Activated CD8-positive, alpha-beta T cell treated with anti-CD3 and anti-CD28 coated beads, Interleukin-2, amount 10 ng/mL, durations not matched to agents 7 days and 5 days (primary cell): ENCODE measurements around the gene DDX25. TPM values are rescaled to one million over a fixed set of nuclear protein-coding genes. Genes with fewer than 3 reads are reported as not detected.

Experiments used
- ATAC-seq: fragments of 150-1000 bp; cut with Tn5 transposase; one replicate; pipeline ENCODE4 v1.10.0; 2021; ENCODE audit warnings: moderate library complexity
- CTCF ChIA-PET: fragments of 350-600 bp; sonication (Branson Sonifier 250); formaldehyde crosslinking; loops from one replicate; lab custom pipeline; 2021; ENCODE audit warnings: antibody characterized with exemption; lab: Charles Lee
- POLR2A ChIA-PET: fragments of 350-600 bp; sonication (Branson Sonifier 250); formaldehyde crosslinking; loops from one replicate; lab custom pipeline; 2021; ENCODE audit warnings: antibody characterized with exemption; lab: Charles Lee
- DNase-seq: peaks from one replicate; pipeline ENCODE4 v3.0.0-alpha.2; 2020
- H3K27ac Mint-ChIP-seq: one replicate; pipeline ENCODE4 v1.8.0; 2021; ENCODE audit warnings: mild to moderate bottlenecking, mixed read lengths
- H3K27me3 Mint-ChIP-seq: one replicate; pipeline ENCODE4 v1.8.0; 2021; ENCODE audit warnings: low read depth, mixed read lengths
- H3K36me3 Mint-ChIP-seq: one replicate; pipeline ENCODE4 v1.8.0; 2021; ENCODE audit warnings: low read depth, mixed read lengths
- H3K4me1 Mint-ChIP-seq: one replicate; pipeline ENCODE4 v1.8.0; 2021; ENCODE audit warnings: low read depth, mixed read lengths
- H3K4me3 Mint-ChIP-seq: one replicate; pipeline ENCODE4 v1.8.0; 2021; ENCODE audit warnings: mild to moderate bottlenecking, mixed read lengths
- H3K9me3 Mint-ChIP-seq: one replicate; pipeline ENCODE4 v1.8.0; 2022; ENCODE audit warnings: mixed read lengths; ENCODE audit not compliant: insufficient read depth
- total RNA-seq, 2 experiments: library from RNA; stranded (reverse); gene quantifications; one replicate each; pipeline ENCODE4 v1.2.3, GENCODE V29; 2021

The DDX25 gene
- total RNA-seq, 2 experiments from 2014 or later, result not detected

DNA sequence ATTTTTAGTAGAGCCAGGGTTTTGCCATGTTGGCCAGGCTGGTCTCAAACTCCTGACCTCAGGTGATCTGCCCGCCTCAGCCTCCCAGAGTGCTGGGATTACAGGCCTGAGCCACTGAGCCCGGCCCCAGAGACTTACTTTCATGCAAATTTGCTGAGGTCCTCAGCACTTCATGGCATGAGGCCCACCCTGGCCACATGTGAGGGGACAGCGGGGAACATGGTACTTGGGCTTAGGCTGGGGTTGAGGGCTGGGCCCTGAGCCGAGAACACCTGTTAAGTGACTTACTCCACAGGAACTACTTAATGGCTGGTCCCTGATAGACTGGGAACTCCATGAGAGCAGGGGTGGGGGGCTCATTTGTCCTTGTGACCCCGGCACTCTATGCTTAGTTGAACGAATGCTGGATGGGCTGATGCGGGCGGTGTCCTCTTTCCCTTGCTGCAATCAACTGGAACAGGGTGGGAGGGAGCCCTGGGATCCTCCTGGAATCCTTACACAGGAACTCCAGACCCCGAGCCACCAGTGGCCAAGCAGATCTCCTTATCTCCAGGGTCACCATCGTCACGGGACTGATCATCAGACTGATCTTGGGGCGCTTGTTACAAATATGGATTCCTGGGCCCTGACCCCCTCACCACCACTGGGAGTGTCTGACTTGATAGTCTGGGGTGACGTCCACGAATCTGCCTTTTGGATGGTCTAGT is 42.6 kb downstream of the DDX25 start:
- POLR2A ChIA-PET, result no interaction called here
- DNase-seq, result no peak
- Mint-ChIP-seq H3K4me3 (no peak overlapping the region), H3K36me3 (no peaks in the 10 kb centered on the region), H3K27ac (no peak overlapping the region), H3K4me1 (peaks cover 2% of the 10 kb centered on the region), H3K27me3 (peaks cover 5% of the 10 kb centered on the region), H3K9me3 (no peaks in the 10 kb centered on the region)
- CTCF ChIA-PET, result no interaction called here
- no peak for ATAC-seq

DNA sequence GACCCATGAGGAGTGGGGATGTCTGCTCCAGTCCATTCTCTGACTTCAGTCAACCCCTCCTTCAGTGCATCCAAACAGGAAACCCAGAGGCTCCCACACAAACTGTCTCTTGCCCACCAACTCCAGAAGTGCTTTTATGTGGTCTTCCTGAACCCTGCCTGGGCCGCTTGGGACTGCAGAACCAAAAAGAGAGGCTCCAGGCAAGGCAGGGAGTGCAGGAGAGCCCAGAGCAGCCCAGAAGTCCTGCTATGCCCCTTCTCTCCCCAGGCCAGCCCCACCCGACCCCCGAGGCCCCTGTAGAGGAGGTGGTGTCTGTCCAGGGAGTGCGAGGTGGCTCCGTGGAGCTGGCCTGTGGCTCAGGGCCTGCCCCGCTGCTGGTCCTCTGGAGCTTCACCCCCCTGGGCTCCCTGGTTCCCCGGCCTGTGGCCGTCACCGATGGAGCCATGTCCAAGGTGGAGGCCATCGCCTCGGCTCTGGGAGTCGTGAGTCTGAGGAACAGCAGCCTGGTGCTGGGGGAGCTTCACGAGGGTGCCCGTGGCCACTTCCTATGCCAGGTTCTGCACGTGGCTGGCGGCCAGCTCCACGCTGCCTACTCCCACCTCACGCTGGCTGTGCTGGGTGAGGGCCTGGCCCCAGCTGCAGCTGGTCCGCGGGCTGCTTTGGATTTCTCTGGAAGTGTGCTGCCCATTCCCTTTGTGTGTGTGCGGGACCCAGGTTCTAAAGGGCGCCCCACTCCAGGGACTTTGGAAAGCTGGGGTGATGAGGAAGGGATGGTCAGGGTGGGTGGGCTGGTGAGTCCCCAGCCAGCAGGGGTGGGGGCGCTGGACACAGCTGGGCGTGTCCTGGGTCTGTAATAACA is 43.3 kb downstream of the DDX25 start:
- POLR2A ChIA-PET, result no interaction called here
- peaks cover 3% of the 10 kb centered on the region for H3K27me3 Mint-ChIP-seq
- H3K27ac Mint-ChIP-seq, result no peak overlapping the region

DNA sequence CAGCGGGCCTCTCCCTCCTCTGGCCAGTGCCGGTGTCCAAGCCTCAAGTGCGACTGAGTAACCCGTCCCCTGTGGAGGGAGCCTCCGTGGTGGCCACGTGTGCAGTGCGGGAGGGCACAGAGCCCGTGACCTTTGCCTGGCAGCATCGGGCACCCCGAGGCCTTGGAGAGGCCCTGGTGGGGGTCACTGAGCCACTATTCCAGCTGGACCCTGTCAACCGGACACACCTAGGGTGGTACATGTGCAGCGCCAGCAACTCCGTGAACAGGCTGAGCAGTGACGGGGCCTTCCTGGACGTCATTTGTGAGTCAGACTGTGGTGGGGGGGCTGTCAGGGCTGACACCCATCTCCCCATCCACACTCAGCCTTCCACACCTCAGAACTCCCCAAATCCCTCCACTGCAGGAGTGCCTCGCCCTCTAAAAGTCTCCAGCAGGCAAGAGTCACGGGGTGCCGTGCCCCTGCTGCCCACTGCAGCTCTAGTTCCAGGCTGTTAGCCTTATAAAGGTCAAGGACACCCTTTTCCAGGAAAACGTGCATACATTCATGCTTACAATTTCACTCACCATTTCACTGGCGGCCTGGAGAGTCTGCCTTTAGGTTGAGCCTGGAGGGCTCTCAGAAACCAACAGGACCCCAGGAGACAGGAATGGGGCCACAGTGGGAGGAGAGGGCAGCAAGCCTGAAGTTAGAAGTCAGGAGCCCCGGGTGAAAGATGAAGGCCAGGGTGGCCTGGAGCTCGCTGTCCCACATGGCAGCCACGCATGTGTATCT is 44.2 kb downstream of the DDX25 start:
- H3K4me1 Mint-ChIP-seq, result no peaks in the 10 kb centered on the region
- H3K9me3 Mint-ChIP-seq, result no peaks in the 10 kb centered on the region
- no peak overlapping the region for H3K27ac Mint-ChIP-seq
- peaks cover 3% of the 10 kb centered on the region for H3K27me3 Mint-ChIP-seq
- no peak overlapping the region for H3K4me3 Mint-ChIP-seq
- ChIA-PET CTCF (no interaction called here), POLR2A (no interaction called here)
- ATAC-seq (no peak), DNase-seq (no peak)
- no peaks in the 10 kb centered on the region for H3K36me3 Mint-ChIP-seq

More for the DNA sequence above, 43.3 kb downstream of the DDX25 start:
- Mint-ChIP-seq H3K4me1 (no peaks in the 10 kb centered on the region), H3K9me3 (no peaks in the 10 kb centered on the region), H3K36me3 (no peaks in the 10 kb centered on the region), H3K4me3 (no peak overlapping the region)
- DNase-seq (no peak), ATAC-seq (no peak)
- CTCF ChIA-PET, result no interaction called here

DNA sequence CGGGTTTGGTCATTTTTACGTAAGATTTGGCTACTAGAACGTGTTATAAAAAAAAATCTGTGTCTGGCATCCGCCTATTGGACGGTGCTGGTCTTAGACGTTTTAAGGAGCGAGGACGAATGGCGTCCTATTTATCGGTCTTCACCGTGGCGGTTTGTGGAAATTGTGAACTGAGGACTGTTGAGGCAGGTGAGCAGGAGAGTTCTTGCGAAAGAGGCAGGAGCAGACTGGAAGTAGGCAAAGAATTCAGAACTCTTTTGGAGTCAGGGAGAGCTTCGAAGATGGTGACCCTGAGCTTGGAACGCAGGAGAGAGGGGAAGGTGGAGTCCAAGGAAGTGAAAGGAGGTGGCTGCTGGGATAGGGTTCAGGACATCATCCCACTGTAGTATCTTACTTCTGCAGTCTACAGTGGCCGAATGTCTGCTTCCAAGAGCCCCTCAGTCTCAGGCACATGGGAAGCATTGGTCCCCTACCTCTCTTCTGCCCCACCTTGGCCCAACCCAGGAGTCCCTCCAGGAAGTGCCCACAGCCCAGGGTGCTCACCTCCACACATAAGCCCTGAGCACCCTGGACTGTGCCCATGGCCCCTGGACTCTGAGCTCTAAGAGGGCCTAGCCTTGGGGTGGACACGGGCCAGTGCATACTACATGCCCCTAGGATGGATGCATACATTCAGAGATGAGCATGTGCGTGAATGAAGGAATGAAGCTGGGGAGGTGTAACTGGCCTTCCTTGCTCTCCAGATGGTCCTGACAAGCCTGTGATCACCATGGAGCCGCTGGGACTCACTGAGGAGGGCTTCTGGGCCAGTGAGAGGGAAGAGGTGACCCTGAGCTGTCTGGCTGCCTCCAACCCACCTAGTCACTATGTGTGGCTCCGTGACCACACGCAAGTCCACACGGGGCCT is 45.2 kb downstream of the DDX25 start:
- ATAC-seq (no peak), DNase-seq (peak; percentile 10)
- Mint-ChIP-seq H3K9me3 (no peaks in the 10 kb centered on the region), H3K27ac (no peak overlapping the region), H3K36me3 (no peaks in the 10 kb centered on the region), H3K27me3 (peaks cover 3% of the 10 kb centered on the region), H3K4me1 (no peaks in the 10 kb centered on the region), H3K4me3 (no peak overlapping the region)
- ChIA-PET CTCF (no interaction called here), POLR2A (no interaction called here)

DNA sequence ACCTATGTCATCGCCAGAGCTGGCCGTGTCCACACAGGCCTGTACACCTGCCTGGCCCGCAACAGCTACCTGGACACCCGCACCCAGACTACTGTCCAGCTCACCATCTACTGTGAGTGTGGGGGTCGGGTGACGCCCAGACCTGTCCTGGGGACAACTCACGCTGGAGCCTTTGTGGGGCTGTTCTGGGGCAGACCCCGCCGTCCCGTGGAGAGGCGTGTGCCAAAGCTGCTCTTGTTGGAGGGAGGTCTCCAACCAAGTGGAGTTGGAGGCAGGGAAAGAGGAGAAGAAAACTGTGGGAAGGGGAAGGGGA is 45.8 kb downstream of the DDX25 start:
- DNase-seq, result no peak

DNA sequence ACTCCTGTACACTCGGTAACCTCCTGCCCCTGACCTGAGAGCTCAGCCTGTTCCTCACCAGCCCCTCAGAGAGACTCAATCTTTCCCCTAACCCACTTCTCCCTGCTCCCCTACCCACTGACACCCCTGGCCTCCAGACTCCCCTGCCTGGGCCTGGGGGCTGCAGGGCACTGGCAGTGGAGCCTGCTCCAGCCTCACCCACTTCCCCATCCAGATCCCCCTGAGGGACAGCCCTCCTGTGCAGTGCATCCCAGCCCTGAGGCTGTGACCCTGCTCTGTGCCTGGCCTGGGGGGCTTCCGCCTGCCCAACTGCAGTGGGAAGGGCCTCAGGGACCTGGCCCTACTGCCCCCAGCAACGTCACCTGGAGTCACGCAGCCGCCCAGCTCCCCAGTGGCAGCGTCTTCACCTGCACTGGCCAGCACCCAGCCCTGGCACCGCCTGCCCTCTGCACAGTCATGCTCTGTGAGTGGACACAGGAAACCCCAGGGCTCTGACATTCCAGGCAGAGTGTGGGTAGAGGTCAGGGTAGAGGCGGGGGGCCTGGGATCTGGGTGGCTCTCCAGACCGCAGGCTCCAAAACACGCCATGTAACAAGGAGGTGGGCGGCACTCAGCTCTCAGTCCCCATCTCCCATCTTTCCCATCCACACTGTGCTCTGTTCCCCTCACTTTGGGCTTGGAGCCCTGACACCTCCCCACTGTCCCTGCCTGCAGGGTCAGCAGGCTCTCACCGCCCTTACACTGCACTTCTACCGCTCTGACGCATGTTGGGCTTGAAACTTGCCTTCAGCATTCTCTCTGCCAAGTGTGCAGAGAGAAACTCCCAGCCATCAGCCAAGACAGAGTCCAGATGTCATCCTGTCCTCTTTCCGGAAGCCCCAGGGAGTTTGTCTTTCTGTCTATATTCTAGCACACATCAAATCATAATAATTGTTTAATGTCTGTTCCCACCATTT is 46.7 kb downstream of the DDX25 start:
- peaks cover 3% of the 10 kb centered on the region for H3K27me3 Mint-ChIP-seq
- no peak overlapping the region for H3K4me3 Mint-ChIP-seq
- POLR2A ChIA-PET, result no interaction called here
- H3K27ac Mint-ChIP-seq, result no peak overlapping the region
- ATAC-seq (no peak), DNase-seq (no peak)
- no peaks in the 10 kb centered on the region for H3K9me3 Mint-ChIP-seq
- H3K36me3 Mint-ChIP-seq, result no peaks in the 10 kb centered on the region
- CTCF ChIA-PET, result no interaction called here
- no peaks in the 10 kb centered on the region for H3K4me1 Mint-ChIP-seq

More for the DNA sequence above, 45.8 kb downstream of the DDX25 start:
- ChIA-PET CTCF (no interaction called here), POLR2A (no interaction called here)
- Mint-ChIP-seq H3K27me3 (peaks cover 3% of the 10 kb centered on the region), H3K27ac (no peak overlapping the region), H3K36me3 (no peaks in the 10 kb centered on the region), H3K4me1 (no peaks in the 10 kb centered on the region), H3K9me3 (no peaks in the 10 kb centered on the region), H3K4me3 (no peak overlapping the region)
- no peak for ATAC-seq

DNA sequence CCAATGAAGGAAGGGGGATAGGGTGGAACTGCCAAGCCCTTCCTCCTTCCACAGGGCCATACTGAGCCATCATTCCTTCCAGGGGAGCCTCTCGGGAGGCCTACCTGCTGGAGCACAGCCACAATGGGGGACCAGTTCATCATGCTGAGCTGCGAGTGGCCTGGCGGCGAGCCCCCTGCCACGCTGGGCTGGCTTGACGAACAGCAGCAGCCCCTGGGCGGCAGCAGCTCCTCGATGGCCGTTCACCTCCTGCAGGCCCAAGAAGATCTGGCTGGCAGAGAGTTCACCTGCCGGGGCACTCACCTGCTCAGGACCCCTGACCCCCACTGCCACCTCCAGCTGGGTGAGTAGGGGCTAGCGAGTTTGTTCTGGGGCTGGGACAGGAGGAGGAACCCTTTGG is 47.4 kb downstream of the DDX25 start:
- Mint-ChIP-seq H3K27ac (no peak overlapping the region), H3K9me3 (no peaks in the 10 kb centered on the region), H3K27me3 (peaks cover 3% of the 10 kb centered on the region), H3K4me1 (no peaks in the 10 kb centered on the region), H3K36me3 (no peaks in the 10 kb centered on the region), H3K4me3 (no peak overlapping the region)
- POLR2A ChIA-PET, result no interaction called here
- ATAC-seq (no peak), DNase-seq (no peak)
- CTCF ChIA-PET, result no interaction called here

DNA sequence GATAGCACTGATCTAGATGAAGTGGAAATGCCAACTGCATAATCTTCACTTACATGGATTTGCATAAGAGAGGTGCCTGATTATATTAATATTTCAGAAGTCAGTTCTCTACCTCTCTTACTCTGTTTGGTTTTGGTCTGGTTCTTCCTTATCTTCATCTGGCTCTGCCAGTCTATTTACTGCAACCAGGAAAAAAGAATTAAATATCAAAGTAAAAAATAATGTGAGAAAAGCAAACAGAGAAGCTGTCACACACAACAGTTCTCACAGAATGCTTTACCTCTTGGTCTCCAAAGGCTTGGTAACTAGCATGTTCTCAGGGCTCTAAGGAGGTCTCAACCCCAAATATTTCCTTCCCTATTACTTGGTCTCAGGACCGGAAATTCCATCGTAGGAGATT is 48.3 kb downstream of the DDX25 start:
- H3K36me3 Mint-ChIP-seq, result no peaks in the 10 kb centered on the region
- H3K9me3 Mint-ChIP-seq, result no peaks in the 10 kb centered on the region
- ATAC-seq (no peak), DNase-seq (no peak)
- CTCF ChIA-PET, result no interaction called here
- no peak overlapping the region for H3K4me3 Mint-ChIP-seq
- POLR2A ChIA-PET, result no interaction called here
- H3K27me3 Mint-ChIP-seq, result peaks cover 3% of the 10 kb centered on the region
- H3K27ac Mint-ChIP-seq, result no peak overlapping the region
- peaks cover under 1% of the 10 kb centered on the region for H3K4me1 Mint-ChIP-seq

DNA sequence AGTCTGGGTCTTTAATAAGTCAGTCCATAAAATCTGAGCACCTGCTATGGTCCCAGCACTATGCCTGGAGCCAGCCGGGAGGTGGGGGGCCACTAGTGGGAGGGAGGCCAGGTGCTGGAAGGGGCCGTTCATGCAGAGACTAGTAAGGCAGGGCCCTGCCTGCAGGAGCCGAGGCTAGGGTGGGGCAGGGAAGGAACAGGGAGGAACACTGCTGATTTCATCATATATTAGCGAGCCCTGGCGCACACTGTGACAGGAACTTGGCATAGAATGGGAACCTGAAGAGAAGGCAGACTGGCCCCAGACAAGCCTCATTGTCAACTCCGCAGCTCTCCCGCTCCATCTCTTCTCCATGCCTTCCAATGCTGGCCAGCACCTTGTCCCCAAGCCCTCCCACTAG is 48.7 kb downstream of the DDX25 start:
- Mint-ChIP-seq H3K36me3 (no peaks in the 10 kb centered on the region), H3K27me3 (peaks cover 3% of the 10 kb centered on the region), H3K4me3 (no peak overlapping the region), H3K4me1 (peaks cover 4% of the 10 kb centered on the region), H3K27ac (no peak overlapping the region), H3K9me3 (no peaks in the 10 kb centered on the region)
- POLR2A ChIA-PET, result no interaction called here
- DNase-seq, result no peak
- no peak for ATAC-seq
- CTCF ChIA-PET, result no interaction called here

DNA sequence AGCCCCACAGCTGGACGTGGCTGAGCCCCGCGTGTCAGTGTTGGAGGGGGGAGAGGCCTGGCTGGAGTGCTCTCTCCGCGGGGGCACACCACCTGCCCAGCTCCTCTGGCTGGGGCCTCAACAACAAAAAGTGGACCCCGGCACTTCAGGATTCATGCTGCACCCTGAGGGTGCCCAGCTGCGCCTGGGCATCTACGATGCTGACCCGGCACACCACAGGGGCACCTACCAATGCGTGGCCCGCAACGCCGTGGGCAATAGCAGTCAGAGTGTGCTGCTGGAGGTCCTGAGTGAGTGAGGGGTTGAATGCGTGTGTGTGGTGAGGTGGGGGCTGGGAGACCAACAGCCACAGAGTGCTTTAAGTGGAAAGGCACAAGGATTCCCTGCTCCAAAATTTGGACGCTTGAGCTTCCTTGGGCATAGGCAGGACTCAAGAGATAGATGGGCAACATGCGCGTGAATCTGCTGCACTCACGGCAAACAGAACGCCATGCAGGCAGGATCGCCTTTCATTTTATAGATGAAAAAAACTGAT is 49.2 kb downstream of the DDX25 start:
- H3K9me3 Mint-ChIP-seq, result no peaks in the 10 kb centered on the region
- peaks cover 4% of the 10 kb centered on the region for H3K4me1 Mint-ChIP-seq
- peaks cover 3% of the 10 kb centered on the region for H3K27me3 Mint-ChIP-seq
- ChIA-PET POLR2A (no interaction called here), CTCF (interaction anchor here (1.3 kb wide), 1 partner anchor 11 kb away, joined by 3 read pairs; no protein-coding TSS in a partner anchor)
- no peak overlapping the region for H3K27ac Mint-ChIP-seq
- no peaks in the 10 kb centered on the region for H3K36me3 Mint-ChIP-seq
- ATAC-seq, result no peak
- DNase-seq, result no peak
- no peak overlapping the region for H3K4me3 Mint-ChIP-seq
